ENCODE data around the gene KCNIP2.

GRCh38 chr10:101857802-101858476, 14.3 kb upstream of the KCNIP2 start:
- TF ChIP-seq GATA2 (IDR thresholded peaks at IDR 0.05; ENCODE audit: low read depth, low read length) (no peak), GATA3 (IDR thresholded peaks at IDR 0.05; ENCODE audit: low read depth, low read length) (no peak)

Data from SH-SY5Y (cell line).